ENCODE data around the gene TIMM13.

TIMM13 gene

DNA sequence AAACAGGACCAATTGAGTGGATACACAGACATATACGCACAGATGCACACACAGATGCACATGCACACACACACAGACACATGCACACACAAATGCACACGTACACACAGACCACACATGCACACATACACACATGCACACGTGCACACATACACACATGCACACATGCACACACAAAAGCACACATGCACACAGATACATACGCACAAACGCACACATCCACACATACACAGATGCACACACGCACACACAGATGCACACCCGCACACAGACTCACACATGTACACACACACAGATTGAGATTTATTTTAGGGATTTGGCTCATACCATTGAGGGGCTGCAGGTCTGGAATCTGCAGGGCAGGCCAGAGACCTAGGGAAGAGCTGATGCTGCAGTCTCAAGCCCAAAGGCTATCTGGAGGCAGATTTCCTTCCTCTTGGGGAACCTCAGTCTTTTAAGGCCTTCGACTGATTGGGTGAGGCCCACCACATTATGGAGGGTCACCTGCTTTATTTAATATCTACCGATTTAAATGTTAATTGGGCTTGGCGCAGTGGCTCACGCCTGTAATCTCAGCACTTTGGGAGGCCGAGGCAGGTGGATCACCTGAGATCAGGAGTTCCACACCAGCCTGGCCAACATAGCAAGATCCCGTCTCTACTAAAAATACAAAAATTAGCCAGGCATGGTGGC lies 44.7 kb downstream of the TIMM13 start:
- DNase-seq (ENCODE audit: low read depth in 2 of 2), result no peak

DNA sequence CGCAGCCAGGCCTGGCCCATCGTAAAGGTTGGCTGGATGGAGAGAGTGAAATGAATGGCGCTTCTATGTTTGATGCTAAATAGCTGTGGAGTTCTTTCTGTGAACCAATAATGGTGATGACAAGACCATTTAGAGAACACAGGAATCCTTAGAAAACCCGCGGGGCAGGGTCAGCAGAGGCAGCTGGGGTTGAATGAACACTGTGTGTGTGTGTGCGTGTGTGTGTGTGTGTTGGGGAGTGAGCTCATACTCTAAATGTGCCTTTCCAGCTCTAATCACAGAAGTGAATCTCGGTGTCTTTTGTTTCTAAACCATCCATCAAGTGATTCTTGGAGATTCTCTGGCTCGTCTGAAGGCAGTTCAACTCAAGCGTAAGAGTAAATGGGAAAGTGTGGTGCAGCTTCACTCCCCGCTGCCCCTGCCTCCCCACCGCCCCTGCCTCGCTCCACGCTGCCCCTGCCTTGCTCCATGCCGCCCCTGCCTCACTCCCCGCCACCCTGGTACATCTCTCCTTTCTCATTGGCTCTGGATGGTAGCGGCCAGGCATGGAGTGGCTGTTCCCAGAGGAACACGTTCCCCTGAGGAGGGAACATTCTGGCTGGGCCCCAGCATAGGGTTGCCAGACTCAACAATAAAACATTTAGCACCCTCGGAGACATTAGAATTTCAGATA lies 46.1 kb downstream of the TIMM13 start:
- no peak for DNase-seq (ENCODE audit: low read depth in 2 of 2)

DNA sequence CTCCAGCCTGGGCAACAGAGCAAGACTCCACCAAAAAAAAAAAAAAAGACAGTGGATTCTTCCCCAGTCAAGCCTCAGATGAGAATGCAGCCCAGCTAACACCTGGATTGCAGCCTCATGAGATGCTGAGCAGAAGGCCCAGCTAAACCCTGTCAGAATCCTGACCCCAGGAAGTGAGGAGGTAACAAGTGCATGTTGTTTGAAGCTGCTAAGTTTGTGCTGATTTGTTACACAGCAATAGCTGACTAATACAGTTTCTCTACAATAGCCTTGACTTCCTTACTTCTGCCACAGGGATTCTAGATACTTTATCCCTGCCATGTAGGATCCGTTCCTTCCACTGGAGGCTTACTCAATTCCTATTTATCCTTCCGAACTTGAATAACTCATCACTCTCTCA lies 46.8 kb downstream of the TIMM13 start:
- no peak for DNase-seq (ENCODE audit: low read depth in 2 of 2)

DNA sequence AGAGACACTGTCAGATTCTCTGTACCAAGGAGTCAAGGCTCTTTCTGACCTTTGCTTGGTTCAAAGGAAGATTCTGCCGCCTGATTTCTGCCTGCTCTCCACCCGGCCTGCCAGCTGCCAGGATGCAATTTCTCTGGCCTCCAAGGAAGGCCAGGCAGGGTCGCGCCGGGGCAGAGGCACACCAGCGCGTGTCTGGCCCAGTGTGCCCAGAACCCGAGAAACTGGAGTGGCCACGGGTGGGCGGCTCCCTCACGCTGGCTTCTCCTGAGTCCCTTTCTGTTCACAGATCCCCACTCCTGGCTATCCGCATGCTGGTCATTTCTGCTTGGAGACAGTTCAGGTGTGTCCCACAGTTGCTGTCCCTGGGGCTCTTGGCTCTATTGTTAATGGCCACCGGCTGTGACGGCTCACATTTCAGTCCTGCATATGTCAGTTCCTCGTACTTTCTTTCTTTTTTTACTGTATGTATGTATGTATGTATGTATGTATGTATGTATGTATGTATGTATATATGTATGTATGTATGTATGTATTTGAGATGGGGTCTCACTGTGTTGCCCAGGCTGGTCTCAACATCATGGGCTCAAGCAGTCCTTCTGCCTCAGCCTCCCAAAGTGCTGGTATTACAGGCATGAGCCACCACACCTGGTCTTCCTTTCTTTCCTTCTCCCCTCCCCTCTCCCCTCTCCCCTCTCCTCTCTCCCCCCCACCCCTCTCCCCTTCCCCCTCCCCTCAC lies 50.4 kb downstream of the TIMM13 start:
- DNase-seq (ENCODE audit: low read depth in 2 of 2), result no peak

Data from stimulated activated CD4-positive, alpha-beta T cell treated with anti-CD3 and anti-CD28 coated beads, Interleukin-1b, Interleukin-23, amount 100 ng/mL, for 1 hour (primary cell).